ENCODE data around the gene RTN4RL1.

Gene RTN4RL1

DNA sequence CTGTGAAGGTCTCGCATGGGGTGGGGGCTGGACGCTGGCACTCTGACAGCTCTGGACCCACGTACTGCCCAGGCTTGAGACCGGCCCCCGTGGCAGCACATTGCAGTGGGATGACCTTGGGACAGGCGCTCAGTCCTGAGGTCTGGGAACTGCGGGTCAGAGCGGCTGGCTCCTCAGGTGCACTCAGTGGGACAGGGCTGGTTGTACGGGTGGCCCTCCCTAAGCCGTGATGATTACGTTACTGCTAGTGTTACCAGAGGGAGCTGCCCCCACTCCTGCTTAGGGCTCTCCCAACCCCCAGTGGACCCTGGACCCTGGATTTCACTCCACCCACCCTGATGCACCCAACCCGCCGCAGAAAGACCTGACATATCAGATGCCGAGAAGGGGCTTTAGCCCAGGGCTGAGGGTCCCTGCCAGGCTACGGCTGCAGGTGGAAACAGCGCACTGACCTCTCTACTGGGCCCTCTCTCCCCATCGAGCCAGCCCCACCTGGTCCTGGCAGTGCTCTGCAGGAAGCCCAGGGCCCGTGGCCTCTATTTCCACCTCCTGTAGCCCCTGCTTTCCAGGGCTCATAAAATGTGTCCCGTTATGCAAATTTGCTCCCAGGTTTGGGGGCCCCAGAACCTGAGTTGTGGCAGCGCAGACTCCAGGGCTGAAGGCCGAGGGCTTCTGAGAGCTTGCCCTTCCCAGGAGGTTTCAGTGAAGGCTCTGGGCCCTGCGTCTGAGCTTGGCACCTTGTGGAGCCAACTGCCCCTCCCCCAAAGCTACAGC is 77.2 kb downstream of the RTN4RL1 start:
- no peaks in the 10 kb centered on the region for H3K79me2 ChIP-seq (ENCODE audit: insufficient read depth, low read length)
- H3K9me3 ChIP-seq (ENCODE audit: low read length): no peaks in the 10 kb centered on the region
- no peaks in the 10 kb centered on the region for H3K27me3 ChIP-seq (ENCODE audit: insufficient read depth, low read length)
- H3F3A ChIP-seq (ENCODE audit: insufficient read depth, low read length): no peaks in the 10 kb centered on the region
- H3K9me2 ChIP-seq (ENCODE audit: low read depth, low read length): no peaks in the 10 kb centered on the region
- no peaks in the 10 kb centered on the region for H4K20me1 ChIP-seq (ENCODE audit: insufficient read depth, low read length)
- no peak overlapping the region for H3K4me3 ChIP-seq (ENCODE audit: low read depth, low read length, poor library complexity, severe bottlenecking)
- H3K9ac ChIP-seq (ENCODE audit: low read length): no peak overlapping the region
- no peak overlapping the region for H2AFZ ChIP-seq (ENCODE audit: low read length)
- H3K4me1 ChIP-seq (ENCODE audit: insufficient read depth, low read length, severe bottlenecking): no peaks in the 10 kb centered on the region
- H3K4me2 ChIP-seq (ENCODE audit: low read length): no peak overlapping the region
- H3K36me3 ChIP-seq (ENCODE audit: insufficient read depth, low read length): no peaks in the 10 kb centered on the region
- no peak for TF ChIP-seq EZH2 (IDR thresholded peaks at IDR 0.05; ENCODE audit: borderline replicate concordance, low read length)
- TF ChIP-seq, protein P1, sequence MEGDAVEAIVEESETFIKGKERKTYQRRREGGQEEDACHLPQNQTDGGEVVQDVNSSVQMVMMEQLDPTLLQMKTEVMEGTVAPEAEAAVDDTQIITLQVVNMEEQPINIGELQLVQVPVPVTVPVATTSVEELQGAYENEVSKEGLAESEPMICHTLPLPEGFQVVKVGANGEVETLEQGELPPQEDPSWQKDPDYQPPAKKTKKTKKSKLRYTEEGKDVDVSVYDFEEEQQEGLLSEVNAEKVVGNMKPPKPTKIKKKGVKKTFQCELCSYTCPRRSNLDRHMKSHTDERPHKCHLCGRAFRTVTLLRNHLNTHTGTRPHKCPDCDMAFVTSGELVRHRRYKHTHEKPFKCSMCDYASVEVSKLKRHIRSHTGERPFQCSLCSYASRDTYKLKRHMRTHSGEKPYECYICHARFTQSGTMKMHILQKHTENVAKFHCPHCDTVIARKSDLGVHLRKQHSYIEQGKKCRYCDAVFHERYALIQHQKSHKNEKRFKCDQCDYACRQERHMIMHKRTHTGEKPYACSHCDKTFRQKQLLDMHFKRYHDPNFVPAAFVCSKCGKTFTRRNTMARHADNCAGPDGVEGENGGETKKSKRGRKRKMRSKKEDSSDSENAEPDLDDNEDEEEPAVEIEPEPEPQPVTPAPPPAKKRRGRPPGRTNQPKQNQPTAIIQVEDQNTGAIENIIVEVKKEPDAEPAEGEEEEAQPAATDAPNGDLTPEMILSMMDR (IDR thresholded peaks at IDR 0.05; ENCODE audit: low read length): no peak
- no peak overlapping the region for H3K27ac ChIP-seq (ENCODE audit: low read depth, low read length, poor library complexity, severe bottlenecking)

DNA sequence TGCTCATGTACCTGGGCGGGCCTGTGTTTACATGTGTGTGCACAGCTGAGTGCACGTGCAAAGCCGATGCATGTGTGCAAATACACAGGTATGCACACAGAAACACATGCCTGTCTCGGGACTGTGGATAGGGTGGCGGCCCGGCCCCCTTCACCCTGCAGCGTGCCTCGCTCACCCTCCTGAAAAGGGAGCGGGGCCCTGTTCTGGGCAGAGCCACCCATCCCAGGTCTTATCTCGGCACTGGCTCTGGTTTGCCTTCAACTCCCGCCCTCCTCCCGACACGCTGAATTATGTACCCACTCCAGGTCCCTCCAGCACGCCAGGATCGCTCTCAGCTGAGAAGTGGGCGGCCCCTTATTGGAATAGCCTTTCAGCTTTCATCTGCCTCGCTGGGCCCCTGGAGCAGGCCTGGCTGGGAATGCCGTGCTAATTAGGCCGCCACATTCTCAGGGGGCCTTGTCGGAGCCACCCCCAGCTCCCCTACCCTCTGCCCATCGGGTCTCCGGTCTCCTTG is 77.8 kb downstream of the RTN4RL1 start:
- Histone ChIP-seq H3K36me3 (ENCODE audit: insufficient read depth, low read length) (no peaks in the 10 kb centered on the region), H3K4me2 (ENCODE audit: low read length) (no peak overlapping the region), H3K27ac (ENCODE audit: low read depth, low read length, poor library complexity, severe bottlenecking) (no peak overlapping the region), H3K9me3 (ENCODE audit: low read length) (no peaks in the 10 kb centered on the region), H3K9me2 (ENCODE audit: low read depth, low read length) (no peaks in the 10 kb centered on the region), H2AFZ (ENCODE audit: low read length) (no peak overlapping the region), H3K27me3 (ENCODE audit: insufficient read depth, low read length) (no peaks in the 10 kb centered on the region), H4K20me1 (ENCODE audit: insufficient read depth, low read length) (no peaks in the 10 kb centered on the region), H3K79me2 (ENCODE audit: insufficient read depth, low read length) (no peaks in the 10 kb centered on the region), H3K4me1 (ENCODE audit: insufficient read depth, low read length, severe bottlenecking) (no peaks in the 10 kb centered on the region), H3F3A (ENCODE audit: insufficient read depth, low read length) (no peaks in the 10 kb centered on the region), H3K9ac (ENCODE audit: low read length) (no peak overlapping the region), H3K4me3 (ENCODE audit: low read depth, low read length, poor library complexity, severe bottlenecking) (no peak overlapping the region)
- no peak for TF ChIP-seq EZH2 (IDR thresholded peaks at IDR 0.05; ENCODE audit: borderline replicate concordance, low read length)
- TF ChIP-seq, protein P1 (IDR thresholded peaks at IDR 0.05; ENCODE audit: low read length): no peak

DNA sequence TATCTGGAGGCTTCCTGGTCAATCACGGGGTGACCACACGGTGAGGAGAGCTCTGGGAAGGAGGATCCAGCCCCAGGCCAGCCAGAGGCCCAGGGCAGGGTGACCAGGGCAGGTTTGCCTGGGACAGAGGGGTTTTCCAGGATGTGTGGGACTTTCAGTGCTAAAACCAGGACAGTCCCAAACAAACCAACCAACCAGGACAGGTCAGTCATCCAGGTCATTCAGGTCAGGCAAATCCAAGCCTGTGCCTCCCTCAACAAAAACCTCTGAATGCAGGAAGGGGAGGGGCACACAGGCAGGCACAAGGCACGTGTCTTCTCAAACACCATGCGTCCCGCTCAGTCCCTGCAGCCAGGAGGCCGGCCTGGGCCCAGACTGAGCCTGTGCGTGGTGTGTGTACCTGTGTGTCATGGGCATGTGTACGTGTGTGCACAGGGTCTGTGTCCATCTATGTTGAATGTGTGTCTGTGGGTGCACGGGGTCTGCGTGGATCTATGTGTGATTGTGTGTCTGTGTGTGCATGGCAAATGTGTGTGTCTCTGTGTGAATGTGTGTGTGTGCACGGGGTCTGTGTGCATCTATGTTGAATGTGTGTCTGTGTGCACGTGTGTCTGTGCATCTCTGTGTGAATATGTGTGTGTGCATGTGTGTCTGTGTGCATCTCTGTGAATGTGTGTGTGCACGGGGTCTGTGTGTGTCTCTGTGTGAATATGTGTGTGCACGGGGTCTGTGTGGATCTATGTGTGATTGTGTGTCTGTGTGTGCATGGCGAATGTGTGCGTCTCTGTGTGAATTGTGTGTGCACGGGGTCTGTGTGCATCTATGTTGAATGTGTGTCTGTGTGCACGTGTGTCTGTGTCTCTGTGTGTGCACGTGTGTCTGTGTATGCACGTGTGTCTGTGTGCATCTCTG is 78.9 kb downstream of the RTN4RL1 start:
- Histone ChIP-seq H3K4me3 (ENCODE audit: low read depth, low read length, poor library complexity, severe bottlenecking) (no peak overlapping the region), H3K4me1 (ENCODE audit: insufficient read depth, low read length, severe bottlenecking) (no peaks in the 10 kb centered on the region), H2AFZ (ENCODE audit: low read length) (no peak overlapping the region), H3K9me3 (ENCODE audit: low read length) (no peaks in the 10 kb centered on the region), H3K27me3 (ENCODE audit: insufficient read depth, low read length) (no peaks in the 10 kb centered on the region), H3K4me2 (ENCODE audit: low read length) (no peak overlapping the region), H3F3A (ENCODE audit: insufficient read depth, low read length) (no peaks in the 10 kb centered on the region), H3K9ac (ENCODE audit: low read length) (no peak overlapping the region), H4K20me1 (ENCODE audit: insufficient read depth, low read length) (no peaks in the 10 kb centered on the region), H3K27ac (ENCODE audit: low read depth, low read length, poor library complexity, severe bottlenecking) (no peak overlapping the region), H3K36me3 (ENCODE audit: insufficient read depth, low read length) (no peaks in the 10 kb centered on the region), H3K79me2 (ENCODE audit: insufficient read depth, low read length) (no peaks in the 10 kb centered on the region), H3K9me2 (ENCODE audit: low read depth, low read length) (no peaks in the 10 kb centered on the region)
- TF ChIP-seq EZH2 (IDR thresholded peaks at IDR 0.05; ENCODE audit: borderline replicate concordance, low read length): no peak
- TF ChIP-seq, protein P1 (IDR thresholded peaks at IDR 0.05; ENCODE audit: low read length): no peak

All from OCI-LY1 (cell line).